ENCODE results near the gene AFF1.

DNA sequence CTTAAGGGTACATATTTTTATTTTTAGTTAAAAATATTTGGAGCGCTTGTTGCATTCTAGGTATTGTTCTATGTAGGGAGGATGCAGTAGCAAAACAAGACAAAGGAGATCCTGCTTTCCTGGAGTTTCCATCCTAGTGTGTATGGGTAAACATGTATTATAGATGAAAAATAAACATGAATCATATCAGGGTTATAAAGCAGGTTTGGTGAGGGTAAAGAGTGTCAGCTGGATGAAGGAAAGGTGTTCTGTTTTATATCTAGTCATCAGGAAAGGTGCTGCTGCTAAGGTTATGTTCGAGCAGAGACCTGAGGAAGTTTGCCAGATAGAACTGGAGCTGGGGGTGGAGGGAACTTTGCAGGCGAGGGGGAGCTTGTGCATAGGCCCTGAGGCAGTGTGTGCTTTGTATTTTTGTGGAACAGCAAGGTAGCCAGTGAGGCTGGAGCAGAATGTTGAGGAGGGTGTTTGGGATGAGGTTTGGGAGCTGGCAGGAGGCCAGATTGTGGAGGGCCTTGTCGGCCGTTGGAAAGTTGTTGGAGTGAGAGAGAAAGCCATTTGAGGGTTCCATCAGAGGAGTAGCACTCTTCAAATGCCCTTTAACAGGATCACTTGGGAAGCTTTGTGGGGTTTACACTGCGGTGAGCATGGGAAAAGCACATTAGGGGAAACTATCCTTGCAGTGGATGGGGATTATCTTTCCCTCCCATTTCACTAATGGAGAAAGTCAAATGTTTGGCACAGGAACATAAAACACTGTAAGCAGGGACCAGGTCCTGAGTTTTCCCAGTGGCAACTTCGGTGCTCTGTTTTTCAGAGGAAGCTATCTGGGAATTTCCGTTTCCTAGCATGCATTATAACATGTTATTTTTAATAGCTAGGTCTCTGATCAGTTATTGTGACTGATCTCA is 35.9 kb downstream of the AFF1 start:
- TF ChIP-seq, protein P1, sequence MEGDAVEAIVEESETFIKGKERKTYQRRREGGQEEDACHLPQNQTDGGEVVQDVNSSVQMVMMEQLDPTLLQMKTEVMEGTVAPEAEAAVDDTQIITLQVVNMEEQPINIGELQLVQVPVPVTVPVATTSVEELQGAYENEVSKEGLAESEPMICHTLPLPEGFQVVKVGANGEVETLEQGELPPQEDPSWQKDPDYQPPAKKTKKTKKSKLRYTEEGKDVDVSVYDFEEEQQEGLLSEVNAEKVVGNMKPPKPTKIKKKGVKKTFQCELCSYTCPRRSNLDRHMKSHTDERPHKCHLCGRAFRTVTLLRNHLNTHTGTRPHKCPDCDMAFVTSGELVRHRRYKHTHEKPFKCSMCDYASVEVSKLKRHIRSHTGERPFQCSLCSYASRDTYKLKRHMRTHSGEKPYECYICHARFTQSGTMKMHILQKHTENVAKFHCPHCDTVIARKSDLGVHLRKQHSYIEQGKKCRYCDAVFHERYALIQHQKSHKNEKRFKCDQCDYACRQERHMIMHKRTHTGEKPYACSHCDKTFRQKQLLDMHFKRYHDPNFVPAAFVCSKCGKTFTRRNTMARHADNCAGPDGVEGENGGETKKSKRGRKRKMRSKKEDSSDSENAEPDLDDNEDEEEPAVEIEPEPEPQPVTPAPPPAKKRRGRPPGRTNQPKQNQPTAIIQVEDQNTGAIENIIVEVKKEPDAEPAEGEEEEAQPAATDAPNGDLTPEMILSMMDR (IDR thresholded peaks at IDR 0.05): no peak
- TF ChIP-seq POLR2AphosphoS5 (IDR thresholded peaks at IDR 0.05; ENCODE audit: low read depth, low read length): no peak
- TF ChIP-seq, protein P2, sequence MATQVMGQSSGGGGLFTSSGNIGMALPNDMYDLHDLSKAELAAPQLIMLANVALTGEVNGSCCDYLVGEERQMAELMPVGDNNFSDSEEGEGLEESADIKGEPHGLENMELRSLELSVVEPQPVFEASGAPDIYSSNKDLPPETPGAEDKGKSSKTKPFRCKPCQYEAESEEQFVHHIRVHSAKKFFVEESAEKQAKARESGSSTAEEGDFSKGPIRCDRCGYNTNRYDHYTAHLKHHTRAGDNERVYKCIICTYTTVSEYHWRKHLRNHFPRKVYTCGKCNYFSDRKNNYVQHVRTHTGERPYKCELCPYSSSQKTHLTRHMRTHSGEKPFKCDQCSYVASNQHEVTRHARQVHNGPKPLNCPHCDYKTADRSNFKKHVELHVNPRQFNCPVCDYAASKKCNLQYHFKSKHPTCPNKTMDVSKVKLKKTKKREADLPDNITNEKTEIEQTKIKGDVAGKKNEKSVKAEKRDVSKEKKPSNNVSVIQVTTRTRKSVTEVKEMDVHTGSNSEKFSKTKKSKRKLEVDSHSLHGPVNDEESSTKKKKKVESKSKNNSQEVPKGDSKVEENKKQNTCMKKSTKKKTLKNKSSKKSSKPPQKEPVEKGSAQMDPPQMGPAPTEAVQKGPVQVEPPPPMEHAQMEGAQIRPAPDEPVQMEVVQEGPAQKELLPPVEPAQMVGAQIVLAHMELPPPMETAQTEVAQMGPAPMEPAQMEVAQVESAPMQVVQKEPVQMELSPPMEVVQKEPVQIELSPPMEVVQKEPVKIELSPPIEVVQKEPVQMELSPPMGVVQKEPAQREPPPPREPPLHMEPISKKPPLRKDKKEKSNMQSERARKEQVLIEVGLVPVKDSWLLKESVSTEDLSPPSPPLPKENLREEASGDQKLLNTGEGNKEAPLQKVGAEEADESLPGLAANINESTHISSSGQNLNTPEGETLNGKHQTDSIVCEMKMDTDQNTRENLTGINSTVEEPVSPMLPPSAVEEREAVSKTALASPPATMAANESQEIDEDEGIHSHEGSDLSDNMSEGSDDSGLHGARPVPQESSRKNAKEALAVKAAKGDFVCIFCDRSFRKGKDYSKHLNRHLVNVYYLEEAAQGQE (IDR thresholded peaks at IDR 0.05; ENCODE audit: insufficient read depth in 1 of 2, low read depth in 2 of 2, low read length in 1 of 2): no peak
- no peak for TF ChIP-seq TCF7L2 (IDR thresholded peaks at IDR 0.05; ENCODE audit: low read depth, low read length)
- TF ChIP-seq SIN3A (IDR thresholded peaks at IDR 0.05; ENCODE audit: borderline replicate concordance, insufficient read depth, low read depth, low read length): no peak

Data from Panc1 (cell line).